SK-N-SH (cell line): ENCODE results near the gene CHCHD6. TPM values are rescaled to one million over a fixed set of nuclear protein-coding genes. Genes with fewer than 3 reads are reported as not detected.

ENCODE experiments used
- CTCF ChIA-PET: fragments of 300-600, 350-600 bp; formaldehyde crosslinking; extraction: SDS; loops from one replicate; lab custom pipeline; 2021; lab: Yijun Ruan, JAX
- POLR2A ChIA-PET: fragments of 350-600 bp; sonication (Branson Sonifier 250); formaldehyde crosslinking; extraction: SDS; loops from one replicate; lab custom pipeline; 2020; ENCODE audit warnings: antibody characterized with exemption, inconsistent platforms; lab: Yijun Ruan, JAX
- DNase-seq: peaks from one replicate; pipeline ENCODE4 v3.0.0; 2012
- H2AFZ ChIP-seq: fragments of 200-600 bp; sonication (generic); 2 replicates; pipeline ENCODE4 v1.8.1; 2016; ENCODE audit warnings: antibody characterized with exemption, mild to moderate bottlenecking, low read depth
- H3F3A ChIP-seq: fragments of 200-600 bp; sonication (generic); replicated peaks from 2 replicates; pipeline ENCODE3; 2016; ENCODE audit warnings: antibody characterized with exemption, mild to moderate bottlenecking; ENCODE audit not compliant: insufficient read depth
- H3K27ac ChIP-seq, 2 experiments: fragments of 200-500 bp in 1 of 2; fragments of 200-600 bp in 1 of 2; sonication (Bioruptor generic) in 1 of 2; sonication (generic), shearing (Covaris generic) in 1 of 2; 2 replicates each; pipeline versions ENCODE4 v1.5.1 to v1.6.1; 2014 to 2016; ENCODE audit warnings: low read depth in 2 of 2, inconsistent platforms in 1 of 2, low read length in 1 of 2, mild to moderate bottlenecking in 1 of 2, mixed read lengths in 1 of 2
- H3K27me3 ChIP-seq: fragments of 200-600 bp; sonication (generic), shearing (Covaris generic); 2 replicates; pipeline ENCODE4 v1.6.1; 2016; ENCODE audit warnings: mixed run types; ENCODE audit not compliant: insufficient read depth
- H3K36me3 ChIP-seq, 2 experiments: fragments of 200-500 bp in 1 of 2; fragments of 200-600 bp in 1 of 2; sonication (Bioruptor generic) in 1 of 2; sonication (generic) in 1 of 2; replicated peaks in 1 of 2; 2 replicates each; pipeline versions ENCODE3 to v1.5.1; 2014 to 2016; ENCODE audit warnings: low read length in 1 of 2, mild to moderate bottlenecking in 1 of 2; ENCODE audit not compliant: insufficient read depth in 2 of 2, control insufficient read depth in 1 of 2
- H3K4me1 ChIP-seq, 2 experiments: fragments of 200-500 bp in 1 of 2; fragments of 200-600 bp in 1 of 2; sonication (Bioruptor generic) in 1 of 2; sonication (generic), shearing (Covaris generic) in 1 of 2; 2 replicates each; pipeline versions ENCODE4 v1.5.1 to v1.6.1; 2014 to 2016; ENCODE audit warnings: low read depth in 1 of 2, low read length in 1 of 2, mixed run types in 1 of 2; ENCODE audit not compliant: insufficient read depth in 2 of 2, control insufficient read depth in 1 of 2
- H3K4me2 ChIP-seq: fragments of 200-600 bp; sonication (generic), shearing (Covaris generic); 2 replicates; pipeline ENCODE4 v1.6.1; 2017; ENCODE audit warnings: mixed run types
- H3K4me3 ChIP-seq, 2 experiments: fragments of 200-500 bp in 1 of 2; fragments of 200-600 bp in 1 of 2; sonication (Bioruptor generic) in 1 of 2; sonication (generic), shearing (Covaris generic) in 1 of 2; 2 replicates each; pipeline versions ENCODE4 v1.5.1 to v1.8.1; 2014 to 2016; ENCODE audit warnings: low read depth in 2 of 2, inconsistent platforms in 1 of 2, low read length in 1 of 2, mild to moderate bottlenecking in 1 of 2, mixed read lengths in 1 of 2, moderate library complexity in 1 of 2
- H3K79me2 ChIP-seq: fragments of 200-600 bp; sonication (generic); 2 replicates; pipeline ENCODE4 v1.8.1; 2017; ENCODE audit warnings: mild to moderate bottlenecking; ENCODE audit not compliant: insufficient read depth
- H3K9ac ChIP-seq: fragments of 200-600 bp; sonication (generic); 2 replicates; pipeline ENCODE4 v1.6.1; 2017; ENCODE audit warnings: mixed run types
- H3K9me2 ChIP-seq: fragments of 200-600 bp; sonication (generic); 2 replicates; pipeline ENCODE4 v1.6.1; 2017; ENCODE audit warnings: mixed run types
- H3K9me3 ChIP-seq: fragments of 200-600 bp; sonication (generic); 2 replicates; pipeline ENCODE4 v1.6.1; 2017; ENCODE audit warnings: mixed run types, mild to moderate bottlenecking, moderate library complexity
- H4K20me1 ChIP-seq: fragments of 200-600 bp; sonication (generic); 2 replicates; pipeline ENCODE4 v1.6.1; 2017; ENCODE audit warnings: mild to moderate bottlenecking, mixed run types; ENCODE audit not compliant: insufficient read depth
- FOXM1 ChIP-seq: IDR thresholded peaks from 2 replicates; pipeline ENCODE4 v1.4.0; 2012; ENCODE audit warnings: low read depth, mild to moderate bottlenecking
- GABPA ChIP-seq: IDR thresholded peaks from 2 replicates; pipeline ENCODE4 v1.4.0; 2012; ENCODE audit warnings: low read depth, mild to moderate bottlenecking
- JUND ChIP-seq: IDR thresholded peaks from 2 replicates; pipeline ENCODE4 v1.4.0; 2012
- MEF2A ChIP-seq: IDR thresholded peaks from 2 replicates; pipeline ENCODE4 v1.4.0; 2012; ENCODE audit warnings: low read depth, borderline replicate concordance
- NRF1 ChIP-seq: IDR thresholded peaks from 2 replicates; pipeline ENCODE4 v1.6.1; 2012; ENCODE audit warnings: low read depth, mild to moderate bottlenecking, low read length
- RCOR1 ChIP-seq: fragments of 150-350 bp; IDR thresholded peaks from 2 replicates; pipeline ENCODE4 v1.6.1; 2017; ENCODE audit warnings: antibody characterized with exemption, low read length
- REST ChIP-seq: IDR thresholded peaks from 2 replicates; pipeline ENCODE4 v1.6.1; 2012; ENCODE audit warnings: mild to moderate bottlenecking, low read depth, low read length, moderate library complexity
- RFX5 ChIP-seq: IDR thresholded peaks from 2 replicates; pipeline ENCODE4 v1.6.1; 2012; ENCODE audit warnings: mild to moderate bottlenecking, improper control_type of control experiment, low read length
- SMC3 ChIP-seq: IDR thresholded peaks from 2 replicates; pipeline ENCODE4 v1.6.1; 2012; ENCODE audit warnings: low read depth, low read length, improper control_type of control experiment
- TCF12 ChIP-seq: IDR thresholded peaks from 2 replicates; pipeline ENCODE4 v1.4.0; 2012
- YY1 ChIP-seq: IDR thresholded peaks from 2 replicates; pipeline ENCODE4 v1.4.0; 2012; ENCODE audit warnings: low read depth, mild to moderate bottlenecking
- WGBS: methylation state at CpG from one replicate; pipeline ENCODE4 v1.1.6; 2017; ENCODE audit warnings: low lambda C conversion rate; 5-methylcytosine and 5-hydroxymethylcytosine counted together
- polyA plus RNA-seq, 3 experiments: library from polyadenylated mRNA; depleted of rRNA; stranded (reverse); fragments of >200 nt; gene quantifications; 2 replicates each; pipeline ENCODE4 v1.2.3, GENCODE V29; 2012
- TF ChIP-seq, protein P1 (sequence below): fragments of 150-350 bp; IDR thresholded peaks from 2 replicates; pipeline ENCODE4 v1.6.1; 2017; ENCODE audit warnings: antibody characterized with exemption, low read length, low read depth, borderline replicate concordance
- TF ChIP-seq, protein P2 (sequence below): IDR thresholded peaks from 2 replicates; pipeline ENCODE4 v1.4.0; 2012; ENCODE audit warnings: low read depth, borderline replicate concordance

Gene CHCHD6
- polyA plus RNA-seq, 1 of the 3 experiments (the other 2 are of a cell fraction): 42.5 TPM

DNA sequence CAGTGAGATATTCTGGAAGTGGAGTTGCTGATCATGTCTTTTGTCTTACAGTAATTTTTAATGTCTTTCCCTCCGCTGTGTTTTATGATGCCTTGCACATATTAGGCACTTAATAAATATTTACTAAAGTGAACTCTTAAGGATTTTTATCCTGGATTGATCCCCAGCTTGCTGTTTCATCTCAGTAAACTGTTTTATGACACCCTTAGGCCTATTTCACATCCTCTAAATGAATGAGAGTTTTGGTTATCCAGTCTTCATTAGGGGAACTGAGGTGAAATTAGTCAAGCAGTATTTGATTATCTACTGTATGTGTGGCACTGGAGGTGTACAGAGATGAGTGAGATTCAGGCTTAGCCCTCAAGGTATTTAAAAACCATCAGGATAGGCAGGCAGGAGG lies 19.8 kb downstream of the CHCHD6 start:
- no peak overlapping the region for H2AFZ ChIP-seq
- peaks cover 0 to 5% of the 10 kb centered on the region in 2 experiments; a peak in 1 of 4 replicates for H3K4me1 ChIP-seq
- no peak overlapping the region for H3K4me3 ChIP-seq
- H3F3A ChIP-seq: no peaks in the 10 kb centered on the region
- no peaks in the 10 kb centered on the region for H4K20me1 ChIP-seq
- H3K9me3 ChIP-seq: no peaks in the 10 kb centered on the region
- H3K9me2 ChIP-seq: no peaks in the 10 kb centered on the region
- H3K36me3 ChIP-seq: peaks cover 4 to 17% of the 10 kb centered on the region in 2 experiments
- TF ChIP-seq TCF12: no peak
- no peak overlapping the region for H3K4me2 ChIP-seq
- no peaks in the 10 kb centered on the region for H3K27me3 ChIP-seq
- no peak for DNase-seq
- WGBS: 88% methylated on average over 1 of the region's 1 CpG
- no peak overlapping the region for H3K9ac ChIP-seq
- H3K79me2 ChIP-seq: peaks cover 12% of the 10 kb centered on the region; the same call in 1 of the 2 replicates
- POLR2A ChIA-PET: no interaction called here
- no peak overlapping the region for H3K27ac ChIP-seq
- CTCF ChIA-PET: no interaction called here

GRCh38 chr3:126728680-126729079 lies 24.6 kb downstream of the CHCHD6 start:
- no peak overlapping the region for H3K27ac ChIP-seq
- H3K4me2 ChIP-seq: no peak overlapping the region
- no peaks in the 10 kb centered on the region for H3K9me3 ChIP-seq
- TF ChIP-seq SMC3 (no peak), REST (no peak), YY1 (no peak), GABPA (no peak), MEF2A (no peak), FOXM1 (no peak), RCOR1 (no peak), NRF1 (no peak), RFX5 (no peak), JUND (no peak)
- TF ChIP-seq, protein P1, sequence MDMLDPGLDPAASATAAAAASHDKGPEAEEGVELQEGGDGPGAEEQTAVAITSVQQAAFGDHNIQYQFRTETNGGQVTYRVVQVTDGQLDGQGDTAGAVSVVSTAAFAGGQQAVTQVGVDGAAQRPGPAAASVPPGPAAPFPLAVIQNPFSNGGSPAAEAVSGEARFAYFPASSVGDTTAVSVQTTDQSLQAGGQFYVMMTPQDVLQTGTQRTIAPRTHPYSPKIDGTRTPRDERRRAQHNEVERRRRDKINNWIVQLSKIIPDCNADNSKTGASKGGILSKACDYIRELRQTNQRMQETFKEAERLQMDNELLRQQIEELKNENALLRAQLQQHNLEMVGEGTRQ: no peak
- TF ChIP-seq, protein P2, sequence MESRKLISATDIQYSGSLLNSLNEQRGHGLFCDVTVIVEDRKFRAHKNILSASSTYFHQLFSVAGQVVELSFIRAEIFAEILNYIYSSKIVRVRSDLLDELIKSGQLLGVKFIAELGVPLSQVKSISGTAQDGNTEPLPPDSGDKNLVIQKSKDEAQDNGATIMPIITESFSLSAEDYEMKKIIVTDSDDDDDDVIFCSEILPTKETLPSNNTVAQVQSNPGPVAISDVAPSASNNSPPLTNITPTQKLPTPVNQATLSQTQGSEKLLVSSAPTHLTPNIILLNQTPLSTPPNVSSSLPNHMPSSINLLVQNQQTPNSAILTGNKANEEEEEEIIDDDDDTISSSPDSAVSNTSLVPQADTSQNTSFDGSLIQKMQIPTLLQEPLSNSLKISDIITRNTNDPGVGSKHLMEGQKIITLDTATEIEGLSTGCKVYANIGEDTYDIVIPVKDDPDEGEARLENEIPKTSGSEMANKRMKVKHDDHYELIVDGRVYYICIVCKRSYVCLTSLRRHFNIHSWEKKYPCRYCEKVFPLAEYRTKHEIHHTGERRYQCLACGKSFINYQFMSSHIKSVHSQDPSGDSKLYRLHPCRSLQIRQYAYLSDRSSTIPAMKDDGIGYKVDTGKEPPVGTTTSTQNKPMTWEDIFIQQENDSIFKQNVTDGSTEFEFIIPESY: no peak
- TF ChIP-seq, all 33 proteins: peak for 0
- no peaks in the 10 kb centered on the region for H3K27me3 ChIP-seq
- no peaks in the 10 kb centered on the region for H3K9me2 ChIP-seq
- ChIA-PET CTCF (no interaction called here), POLR2A (no interaction called here)
- peaks cover 4 to 33% of the 10 kb centered on the region in 2 experiments for H3K36me3 ChIP-seq
- H3K4me3 ChIP-seq: no peak overlapping the region
- no peaks in the 10 kb centered on the region for H3F3A ChIP-seq
- 100% methylated on average over 1 of the region's 1 CpG for WGBS
- peaks cover 0 to 10% of the 10 kb centered on the region in 2 experiments; a peak in 1 of 4 replicates for H3K4me1 ChIP-seq
- H4K20me1 ChIP-seq: no peaks in the 10 kb centered on the region
- no peak overlapping the region for H3K9ac ChIP-seq
- no peak for DNase-seq
- peaks cover 8% of the 10 kb centered on the region; the same call in 1 of the 2 replicates for H3K79me2 ChIP-seq
- no peak overlapping the region for H2AFZ ChIP-seq
